Liver (tissue), 3 donors: ENCODE results near the gene CSTF3.

Source experiments
- EGR1 ChIP-seq, 2 donors: IDR thresholded peaks; 2 replicates each; pipeline ENCODE4 v1.6.1; 2016 to 2018; ENCODE audit warnings: antibody characterized with exemption in 2 of 2, low read depth in 2 of 2
- FOXA2 ChIP-seq: IDR thresholded peaks from 2 replicates; pipeline ENCODE4 v1.6.1; 2016; ENCODE audit warnings: antibody characterized with exemption
- GABPA ChIP-seq, 2 donors: IDR thresholded peaks in 1 of 2; conservative IDR thresholded peaks in 1 of 2; 2 replicates each; pipeline ENCODE4 v1.6.1; 2016; ENCODE audit warnings: antibody characterized with exemption in 2 of 2, mild to moderate bottlenecking in 1 of 2, moderate library complexity in 1 of 2
- JUND ChIP-seq, 2 donors: IDR thresholded peaks; 2 replicates each; pipeline ENCODE4 v1.6.1; 2016; ENCODE audit warnings: antibody characterized with exemption in 2 of 2
- RAD21 ChIP-seq, 2 donors: IDR thresholded peaks; 2 replicates each; pipeline ENCODE4 v1.6.1; 2016; ENCODE audit warnings: antibody characterized with exemption in 2 of 2, mild to moderate bottlenecking in 2 of 2
- RXRA ChIP-seq, 2 donors: IDR thresholded peaks; 2 replicates each; pipeline ENCODE4 v1.6.1; 2017 to 2018; ENCODE audit warnings: antibody characterized with exemption in 2 of 2, mild to moderate bottlenecking in 1 of 2
- SP1 ChIP-seq: IDR thresholded peaks from 2 replicates; pipeline ENCODE4 v1.6.1; 2018; ENCODE audit warnings: antibody characterized with exemption, mild to moderate bottlenecking
- TAF1 ChIP-seq: conservative IDR thresholded peaks from 2 replicates; pipeline ENCODE4 v1.6.1; 2016; ENCODE audit warnings: antibody characterized with exemption, mild to moderate bottlenecking
- YY1 ChIP-seq: IDR thresholded peaks from 2 replicates; pipeline ENCODE4 v1.6.1; 2016; ENCODE audit warnings: antibody characterized with exemption, mild to moderate bottlenecking
- TF ChIP-seq, protein P1 (sequence below): fragments of 150-350 bp; IDR thresholded peaks from 2 replicates; pipeline ENCODE4 v1.5.1; 2017; ENCODE audit warnings: improper control_type of control experiment, low read depth, low read length; ENCODE audit not compliant: missing input control
- TF ChIP-seq, protein P2 (sequence below): IDR thresholded peaks from 2 replicates; pipeline ENCODE4 v1.6.1; 2016; ENCODE audit warnings: antibody characterized with exemption, mild to moderate bottlenecking
- TF ChIP-seq, protein P3 (sequence below): IDR thresholded peaks from 2 replicates; pipeline ENCODE4 v1.6.1; 2016; ENCODE audit warnings: antibody characterized with exemption
- TF ChIP-seq, protein P4 (sequence below): IDR thresholded peaks from 2 replicates; pipeline ENCODE4 v1.6.1; 2016; ENCODE audit warnings: antibody characterized with exemption
- TF ChIP-seq, protein P5 (sequence below): IDR thresholded peaks from 2 replicates; pipeline ENCODE4 v1.6.1; 2016; ENCODE audit warnings: antibody characterized with exemption
- donor health status: healthy.
- donor health status: healthy.

DNA sequence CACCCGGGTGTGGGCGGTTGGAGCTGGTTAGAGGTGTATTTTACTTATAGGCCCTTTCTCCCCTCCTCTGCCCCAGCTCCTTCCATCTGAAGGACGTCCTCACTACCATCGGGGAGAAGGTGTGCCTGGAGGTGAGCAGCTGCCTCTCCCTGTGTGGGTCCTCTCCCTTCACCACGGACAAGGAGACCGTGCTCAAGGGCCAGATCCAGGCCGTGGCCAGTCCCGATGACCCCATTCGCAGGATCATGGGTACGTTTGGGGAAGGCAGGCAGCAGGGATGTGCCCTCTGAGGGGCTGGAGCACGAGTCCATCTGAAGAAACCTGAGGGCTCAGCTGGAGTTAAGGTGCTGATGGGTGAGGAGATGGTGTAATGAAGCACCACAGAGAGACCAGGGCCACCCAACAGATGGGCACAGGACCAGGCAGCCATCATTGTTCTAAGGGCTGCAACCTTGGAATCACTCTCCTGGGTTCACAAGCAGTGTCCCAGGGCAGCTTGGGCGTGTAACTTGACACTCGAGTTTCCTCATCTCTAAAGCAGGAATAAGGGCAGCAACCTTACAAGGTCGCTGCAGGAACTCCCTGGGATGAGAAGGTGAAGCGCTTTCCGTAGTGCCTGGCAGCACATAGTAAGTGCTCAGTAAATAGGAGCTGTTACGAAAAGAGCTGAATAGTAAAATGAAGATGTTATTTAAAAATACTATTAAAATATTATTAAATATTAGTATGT, 92.5 kb downstream of the CSTF3 start:
- TF ChIP-seq YY1 (no peak), GABPA (IDR thresholded peaks at IDR 0.05 in 1 of 2, conservative IDR thresholded peaks at IDR 0.05 in 1 of 2) (no peak), RAD21 (IDR thresholded peaks at IDR 0.05) (no peak), TAF1 (no peak), SP1 (no peak), FOXA2 (no peak), EGR1 (IDR thresholded peaks at IDR 0.05; ENCODE audit: low read depth in 2 of 2) (no peak), JUND (IDR thresholded peaks at IDR 0.05) (no peak), RXRA (IDR thresholded peaks at IDR 0.05) (no peak)
- TF ChIP-seq, protein P1, sequence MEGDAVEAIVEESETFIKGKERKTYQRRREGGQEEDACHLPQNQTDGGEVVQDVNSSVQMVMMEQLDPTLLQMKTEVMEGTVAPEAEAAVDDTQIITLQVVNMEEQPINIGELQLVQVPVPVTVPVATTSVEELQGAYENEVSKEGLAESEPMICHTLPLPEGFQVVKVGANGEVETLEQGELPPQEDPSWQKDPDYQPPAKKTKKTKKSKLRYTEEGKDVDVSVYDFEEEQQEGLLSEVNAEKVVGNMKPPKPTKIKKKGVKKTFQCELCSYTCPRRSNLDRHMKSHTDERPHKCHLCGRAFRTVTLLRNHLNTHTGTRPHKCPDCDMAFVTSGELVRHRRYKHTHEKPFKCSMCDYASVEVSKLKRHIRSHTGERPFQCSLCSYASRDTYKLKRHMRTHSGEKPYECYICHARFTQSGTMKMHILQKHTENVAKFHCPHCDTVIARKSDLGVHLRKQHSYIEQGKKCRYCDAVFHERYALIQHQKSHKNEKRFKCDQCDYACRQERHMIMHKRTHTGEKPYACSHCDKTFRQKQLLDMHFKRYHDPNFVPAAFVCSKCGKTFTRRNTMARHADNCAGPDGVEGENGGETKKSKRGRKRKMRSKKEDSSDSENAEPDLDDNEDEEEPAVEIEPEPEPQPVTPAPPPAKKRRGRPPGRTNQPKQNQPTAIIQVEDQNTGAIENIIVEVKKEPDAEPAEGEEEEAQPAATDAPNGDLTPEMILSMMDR, result no peak
- TF ChIP-seq, protein P2, sequence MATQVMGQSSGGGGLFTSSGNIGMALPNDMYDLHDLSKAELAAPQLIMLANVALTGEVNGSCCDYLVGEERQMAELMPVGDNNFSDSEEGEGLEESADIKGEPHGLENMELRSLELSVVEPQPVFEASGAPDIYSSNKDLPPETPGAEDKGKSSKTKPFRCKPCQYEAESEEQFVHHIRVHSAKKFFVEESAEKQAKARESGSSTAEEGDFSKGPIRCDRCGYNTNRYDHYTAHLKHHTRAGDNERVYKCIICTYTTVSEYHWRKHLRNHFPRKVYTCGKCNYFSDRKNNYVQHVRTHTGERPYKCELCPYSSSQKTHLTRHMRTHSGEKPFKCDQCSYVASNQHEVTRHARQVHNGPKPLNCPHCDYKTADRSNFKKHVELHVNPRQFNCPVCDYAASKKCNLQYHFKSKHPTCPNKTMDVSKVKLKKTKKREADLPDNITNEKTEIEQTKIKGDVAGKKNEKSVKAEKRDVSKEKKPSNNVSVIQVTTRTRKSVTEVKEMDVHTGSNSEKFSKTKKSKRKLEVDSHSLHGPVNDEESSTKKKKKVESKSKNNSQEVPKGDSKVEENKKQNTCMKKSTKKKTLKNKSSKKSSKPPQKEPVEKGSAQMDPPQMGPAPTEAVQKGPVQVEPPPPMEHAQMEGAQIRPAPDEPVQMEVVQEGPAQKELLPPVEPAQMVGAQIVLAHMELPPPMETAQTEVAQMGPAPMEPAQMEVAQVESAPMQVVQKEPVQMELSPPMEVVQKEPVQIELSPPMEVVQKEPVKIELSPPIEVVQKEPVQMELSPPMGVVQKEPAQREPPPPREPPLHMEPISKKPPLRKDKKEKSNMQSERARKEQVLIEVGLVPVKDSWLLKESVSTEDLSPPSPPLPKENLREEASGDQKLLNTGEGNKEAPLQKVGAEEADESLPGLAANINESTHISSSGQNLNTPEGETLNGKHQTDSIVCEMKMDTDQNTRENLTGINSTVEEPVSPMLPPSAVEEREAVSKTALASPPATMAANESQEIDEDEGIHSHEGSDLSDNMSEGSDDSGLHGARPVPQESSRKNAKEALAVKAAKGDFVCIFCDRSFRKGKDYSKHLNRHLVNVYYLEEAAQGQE, result no peak
- TF ChIP-seq, protein P3, sequence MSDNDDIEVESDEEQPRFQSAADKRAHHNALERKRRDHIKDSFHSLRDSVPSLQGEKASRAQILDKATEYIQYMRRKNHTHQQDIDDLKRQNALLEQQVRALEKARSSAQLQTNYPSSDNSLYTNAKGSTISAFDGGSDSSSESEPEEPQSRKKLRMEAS, result no peak
- TF ChIP-seq, protein P4, sequence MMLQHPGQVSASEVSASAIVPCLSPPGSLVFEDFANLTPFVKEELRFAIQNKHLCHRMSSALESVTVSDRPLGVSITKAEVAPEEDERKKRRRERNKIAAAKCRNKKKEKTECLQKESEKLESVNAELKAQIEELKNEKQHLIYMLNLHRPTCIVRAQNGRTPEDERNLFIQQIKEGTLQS, result no peak
- TF ChIP-seq, protein P5, sequence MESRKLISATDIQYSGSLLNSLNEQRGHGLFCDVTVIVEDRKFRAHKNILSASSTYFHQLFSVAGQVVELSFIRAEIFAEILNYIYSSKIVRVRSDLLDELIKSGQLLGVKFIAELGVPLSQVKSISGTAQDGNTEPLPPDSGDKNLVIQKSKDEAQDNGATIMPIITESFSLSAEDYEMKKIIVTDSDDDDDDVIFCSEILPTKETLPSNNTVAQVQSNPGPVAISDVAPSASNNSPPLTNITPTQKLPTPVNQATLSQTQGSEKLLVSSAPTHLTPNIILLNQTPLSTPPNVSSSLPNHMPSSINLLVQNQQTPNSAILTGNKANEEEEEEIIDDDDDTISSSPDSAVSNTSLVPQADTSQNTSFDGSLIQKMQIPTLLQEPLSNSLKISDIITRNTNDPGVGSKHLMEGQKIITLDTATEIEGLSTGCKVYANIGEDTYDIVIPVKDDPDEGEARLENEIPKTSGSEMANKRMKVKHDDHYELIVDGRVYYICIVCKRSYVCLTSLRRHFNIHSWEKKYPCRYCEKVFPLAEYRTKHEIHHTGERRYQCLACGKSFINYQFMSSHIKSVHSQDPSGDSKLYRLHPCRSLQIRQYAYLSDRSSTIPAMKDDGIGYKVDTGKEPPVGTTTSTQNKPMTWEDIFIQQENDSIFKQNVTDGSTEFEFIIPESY, result no peak
